VCaP (cell line): ENCODE data around the gene TRPV2.

Experiments
- H3K27ac ChIP-seq: fragments of 450-650 bp; 2 replicates; pipeline ENCODE4 v1.5.1; 2017
- CTCF ChIP-seq: fragments of 450-650 bp; conservative IDR thresholded peaks from 2 replicates; pipeline ENCODE4 v1.5.1; 2017; ENCODE audit warnings: mild to moderate bottlenecking, moderate library complexity

The TRPV2 gene

GRCh38 chr17:16415031-16415924 lies at the start of gene TRPV2:
Gene TRPV2 (plus strand): TSS chr17:16415571. CDS start chr17:16417669, 2,098 bp downstream.
- no peak within 1 kb of the TSS for H3K27ac ChIP-seq
- TF ChIP-seq CTCF, result no peak; the same call in 1 of the 2 replicates

DNA sequence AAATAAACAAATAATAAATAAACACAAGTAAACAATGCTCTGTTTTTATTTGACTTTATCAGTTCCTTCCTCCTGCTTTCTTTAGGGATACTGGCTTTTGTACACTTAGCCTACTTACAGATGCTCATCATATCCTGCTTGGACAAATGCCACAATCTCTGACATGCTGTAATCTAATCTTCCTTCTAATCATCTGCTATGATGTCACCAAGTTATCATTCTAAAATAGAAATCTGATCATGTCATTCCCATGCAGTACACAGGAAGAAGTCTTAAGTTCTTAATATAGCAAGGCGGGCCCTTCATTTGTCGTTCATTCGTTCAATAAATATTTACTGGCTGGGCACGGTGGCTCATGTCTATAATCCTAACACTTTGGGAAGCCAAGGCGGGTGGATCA lies 43.6 kb upstream of the TRPV2 start:
- TF ChIP-seq CTCF, result no peak
- H3K27ac ChIP-seq, result no peak overlapping the region

DNA sequence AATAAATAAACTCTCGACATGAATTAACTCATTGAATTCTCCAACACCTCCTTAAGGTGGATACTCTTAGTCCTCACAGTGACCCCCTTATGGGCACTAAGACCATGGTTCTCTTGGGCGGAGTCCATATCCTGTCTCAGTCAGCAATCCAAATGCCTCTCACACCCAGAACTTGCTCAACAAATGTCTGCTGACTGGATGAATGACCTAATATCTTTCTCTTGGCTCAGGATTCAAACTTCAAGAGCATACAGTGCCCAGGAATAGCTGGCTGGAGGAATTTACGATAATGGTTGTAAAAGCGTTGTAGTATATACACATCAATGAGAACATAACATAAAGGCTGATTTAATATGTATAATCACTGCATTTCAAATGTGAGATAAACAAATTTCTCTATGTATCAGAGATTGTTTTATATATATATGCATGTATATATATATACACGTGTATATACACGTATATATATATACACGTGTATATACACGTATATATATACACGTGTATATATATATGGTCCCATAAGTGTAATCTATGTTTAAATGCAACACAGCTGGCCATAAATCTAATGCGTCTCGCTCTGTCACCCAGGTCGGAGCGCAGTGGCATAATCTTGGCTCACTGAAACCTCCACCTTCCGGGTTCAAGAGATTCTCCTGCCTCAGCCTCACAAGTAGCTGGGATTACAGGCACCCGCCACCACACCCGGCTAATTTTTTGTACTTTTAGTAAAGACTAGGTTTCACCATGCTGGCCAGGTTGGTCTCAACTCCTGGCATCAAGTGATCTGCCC lies 41.0 kb upstream of the TRPV2 start:
- no peak for TF ChIP-seq CTCF
- no peak overlapping the region for H3K27ac ChIP-seq

DNA sequence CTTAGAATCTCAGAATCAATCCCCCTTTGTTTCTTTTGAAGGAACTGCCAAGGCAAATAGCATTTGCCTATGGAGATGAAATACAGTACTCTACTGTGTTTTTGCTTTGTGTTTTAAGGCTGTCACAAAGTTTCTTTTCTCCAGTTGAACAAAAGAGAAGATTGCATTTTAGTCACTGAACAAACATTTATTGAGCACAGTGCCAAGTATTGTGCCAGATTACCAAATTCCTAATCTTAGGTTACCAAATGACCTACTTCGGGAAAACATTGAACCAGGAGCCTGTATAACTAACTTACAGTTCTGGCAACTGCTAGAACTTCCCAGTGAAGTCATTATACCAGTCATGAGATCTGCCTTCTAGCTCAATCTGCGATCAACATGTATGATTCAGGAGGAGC lies 37.4 kb upstream of the TRPV2 start:
- no peak overlapping the region for H3K27ac ChIP-seq
- TF ChIP-seq CTCF, result no peak

DNA sequence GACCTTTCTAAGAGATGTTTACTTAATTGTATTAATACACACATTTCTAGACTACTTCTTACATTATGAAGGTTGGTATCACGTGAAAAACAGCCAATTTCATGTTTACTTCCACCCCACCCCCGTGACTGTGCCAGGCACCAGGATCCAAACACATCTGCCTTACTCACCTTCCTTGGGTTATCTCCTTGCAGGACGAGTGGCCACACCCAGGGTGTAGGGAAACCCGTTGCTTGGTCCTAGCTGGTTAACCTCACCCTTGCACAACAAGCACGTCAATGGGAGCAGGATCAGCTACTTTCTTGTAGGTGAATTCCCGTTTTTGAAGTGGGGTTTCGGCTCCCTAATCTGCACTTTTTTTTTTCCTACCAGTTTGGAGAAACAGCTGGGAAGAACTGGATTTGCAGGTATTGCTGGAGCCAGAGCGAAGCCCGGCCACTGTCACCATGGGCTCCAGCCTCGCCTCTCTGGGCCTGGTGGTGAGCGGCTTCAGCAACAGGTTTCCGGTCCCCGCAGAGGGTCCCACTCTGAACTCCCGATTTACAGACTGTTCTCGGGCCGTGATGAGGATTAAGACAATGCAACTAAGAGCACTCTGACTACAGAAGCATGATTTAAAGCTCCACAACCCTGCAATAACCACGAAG lies 36.6 kb upstream of the TRPV2 start:
- TF ChIP-seq CTCF, result no peak
- H3K27ac ChIP-seq, result no peak overlapping the region

DNA sequence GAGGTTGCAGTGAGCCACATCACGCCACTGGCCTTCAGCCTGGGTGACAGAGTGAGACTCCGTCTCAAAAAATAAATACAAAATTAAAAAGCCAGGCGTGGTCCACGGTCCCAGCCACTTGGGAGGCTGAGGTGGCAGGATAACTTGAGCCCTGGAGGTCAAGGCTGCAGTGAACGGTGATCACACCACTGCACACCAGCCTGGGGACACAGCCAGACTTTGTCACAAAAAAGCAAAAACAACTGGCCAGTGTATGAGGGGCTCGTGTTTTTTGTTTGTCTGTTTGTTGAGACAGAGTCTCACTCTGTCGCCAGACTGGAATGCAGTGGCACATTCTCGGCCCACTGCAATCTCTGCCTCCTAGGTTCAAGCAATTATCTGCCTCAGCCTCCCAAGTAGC lies 35.7 kb upstream of the TRPV2 start:
- TF ChIP-seq CTCF, result no peak
- no peak overlapping the region for H3K27ac ChIP-seq
